Activated CD4-positive, alpha-beta T cell treated with anti-CD3 and anti-CD28 coated beads, Interleukin-2, amount 50 U/mL, for 48 hours (primary cell): ENCODE measurements around the gene CC2D2A.
"Not testable (repeated sequence)": the region's sequence is repeated elsewhere in the genome, so short reads cannot be mapped to it uniquely, and the experiment has no call there.

Experiments used
- DNase-seq, 2 experiments: peaks; one replicate each; pipeline ENCODE4 v3.0.0-alpha.2; 2020

The CC2D2A gene

DNA sequence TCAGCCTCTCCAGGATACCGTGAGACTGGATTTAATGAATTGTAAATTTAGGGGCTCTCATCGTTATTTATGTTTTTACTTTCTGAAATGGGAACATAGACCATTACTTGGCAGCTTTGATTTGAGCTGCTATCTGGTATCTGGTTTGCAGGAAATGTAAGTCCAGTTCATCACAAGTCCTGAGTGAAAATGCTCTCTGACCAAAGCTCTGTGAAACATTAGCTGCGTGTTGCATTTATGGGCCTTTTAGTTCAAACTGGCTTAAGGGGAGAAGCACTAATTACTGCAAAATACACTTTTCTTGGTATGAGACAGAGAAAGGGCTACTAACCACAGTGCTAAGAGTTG is 420 bp downstream of the CC2D2A start:
- no peak for DNase-seq

- DNase-seq: no peak
Measured at GRCh38 chr4:15476396-15476795, 6.7 kb downstream of the CC2D2A start.

DNA sequence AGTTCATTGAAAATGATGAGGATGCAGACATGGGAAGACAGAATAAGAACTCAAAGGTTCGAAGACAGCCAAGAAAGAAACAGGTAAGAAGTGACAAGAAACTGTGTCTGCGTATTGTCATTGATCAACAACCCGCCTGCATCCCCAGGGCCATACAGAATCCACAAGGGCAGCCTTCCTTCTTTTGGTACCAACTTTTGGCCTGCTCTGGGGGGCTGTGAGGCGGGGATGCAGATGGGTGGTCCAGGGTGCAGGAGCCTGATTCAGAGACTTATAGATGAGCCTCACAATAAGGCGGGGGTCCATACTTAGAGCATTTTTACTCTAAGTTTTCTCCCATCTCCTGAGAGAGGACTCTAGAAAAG is 9.0 kb downstream of the CC2D2A start:
- no peak for DNase-seq

DNA sequence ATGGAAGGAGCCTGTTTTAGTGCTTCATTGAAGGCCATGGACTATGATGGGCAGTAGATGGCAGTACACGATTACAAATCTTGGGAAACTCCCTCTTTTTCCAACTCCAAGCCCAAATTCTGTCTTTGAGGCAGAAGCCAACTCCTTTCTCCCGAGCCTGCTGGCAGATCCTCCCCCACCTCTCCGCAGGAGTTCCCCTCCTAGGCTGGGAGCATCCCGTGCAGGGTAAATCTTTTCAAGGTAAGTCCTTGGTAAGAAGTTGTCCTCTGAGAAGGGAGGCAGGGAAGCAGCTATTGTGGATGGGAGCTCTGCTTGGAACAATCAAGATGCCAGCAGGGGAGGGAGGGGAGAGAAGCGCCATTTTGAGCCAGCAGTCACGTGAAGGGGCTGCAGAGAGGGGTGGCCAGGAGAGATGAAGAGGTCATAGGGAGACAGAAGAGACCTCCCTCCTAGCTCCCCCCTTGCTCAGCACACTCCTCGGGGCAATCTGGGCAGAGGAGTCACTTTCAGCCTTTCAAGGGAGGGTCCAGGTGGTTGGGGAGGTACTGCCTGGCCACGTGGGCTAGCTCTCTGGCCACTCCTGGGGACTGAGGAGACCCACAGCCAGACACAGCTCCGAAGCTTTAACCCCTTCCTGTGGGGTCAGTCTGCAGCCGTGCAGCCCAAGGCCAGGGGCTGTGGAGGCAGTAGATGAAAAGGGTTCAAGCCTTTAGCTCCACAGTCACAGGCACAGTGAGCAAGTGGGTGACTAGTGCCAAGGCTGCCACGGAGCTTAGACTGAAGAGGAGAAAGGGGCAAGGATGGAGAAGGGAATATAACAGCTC is 9.6 kb downstream of the CC2D2A start:
- DNase-seq: no peak

GRCh38 chr4:15479913-15480185 is 10.2 kb downstream of the CC2D2A start:
- DNase-seq: no peak

- DNase-seq: no peak
Measured at GRCh38 chr4:15481961-15482745, 12.5 kb downstream of the CC2D2A start.

- no peak for DNase-seq
Measured at GRCh38 chr4:15482842-15483241, 13.2 kb downstream of the CC2D2A start.

- DNase-seq: no peak
Measured at GRCh38 chr4:15488136-15488535, 18.5 kb downstream of the CC2D2A start.

- no peak for DNase-seq
Measured at GRCh38 chr4:15488658-15489470, 19.2 kb downstream of the CC2D2A start.

GRCh38 chr4:15489551-15489950 is 19.9 kb downstream of the CC2D2A start:
- no peak for DNase-seq

GRCh38 chr4:15493411-15493810 is 23.7 kb downstream of the CC2D2A start:
- no peak for DNase-seq

- DNase-seq: no peak
Measured at GRCh38 chr4:15495621-15496020, 25.9 kb downstream of the CC2D2A start.

DNA sequence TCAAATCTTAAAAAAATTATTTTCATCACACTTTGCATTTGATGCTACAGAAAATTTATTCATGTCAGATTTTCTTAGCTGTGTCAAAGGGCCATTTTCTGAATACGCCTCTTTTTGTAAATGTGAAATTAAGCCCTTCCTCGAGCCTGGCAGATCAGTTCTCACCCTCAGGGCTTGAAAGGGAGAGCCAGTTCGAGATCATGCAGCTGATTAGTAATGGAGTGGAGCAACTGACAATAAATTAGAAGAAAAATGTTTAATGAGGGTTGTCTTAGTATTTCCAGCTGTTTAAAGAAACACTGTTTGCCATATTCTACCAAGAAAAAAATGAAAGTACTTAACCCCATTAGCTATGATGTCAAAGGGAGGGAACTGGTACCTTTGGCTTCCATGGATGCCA is 28.7 kb downstream of the CC2D2A start:
- DNase-seq: no peak

DNA sequence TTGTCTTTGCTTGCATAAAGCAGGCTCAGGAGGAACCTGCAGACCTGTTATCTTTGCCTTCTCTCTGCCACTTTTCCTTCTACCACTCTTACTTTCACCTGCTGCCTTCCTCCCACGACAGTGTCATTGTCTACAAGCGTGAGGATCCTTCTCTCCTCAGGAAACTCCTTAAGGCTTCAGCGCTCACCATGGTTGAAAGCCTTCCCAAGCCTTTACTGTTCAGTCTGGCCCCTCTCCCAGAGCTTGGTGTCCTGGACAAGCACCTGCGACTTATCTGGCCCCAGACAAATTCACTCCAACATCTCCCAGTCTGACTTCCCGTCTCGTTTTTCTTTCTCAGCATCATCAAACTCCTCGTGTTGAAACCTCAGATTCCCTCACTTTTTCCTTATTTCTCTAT is 31.0 kb downstream of the CC2D2A start:
- no peak for DNase-seq

DNA sequence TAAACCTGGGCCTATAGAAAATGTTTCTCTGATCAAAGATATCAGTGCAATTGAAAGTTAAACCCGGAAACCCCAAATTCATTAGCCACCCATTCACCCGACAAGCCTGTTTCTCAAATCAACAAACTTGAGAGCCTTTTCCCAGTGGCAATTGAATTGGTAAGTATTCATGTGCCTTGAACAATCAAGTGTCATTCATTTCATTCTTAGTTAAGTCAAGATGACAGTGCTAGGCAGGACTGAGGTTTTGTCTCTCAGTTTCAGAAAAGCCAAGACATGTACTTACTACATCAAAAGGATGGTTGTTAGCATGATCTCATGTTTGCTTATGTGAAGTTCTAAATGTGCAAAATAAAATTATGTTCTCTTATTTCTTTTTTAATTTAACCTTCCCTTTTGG is 32.3 kb downstream of the CC2D2A start:
- DNase-seq: no peak

DNA sequence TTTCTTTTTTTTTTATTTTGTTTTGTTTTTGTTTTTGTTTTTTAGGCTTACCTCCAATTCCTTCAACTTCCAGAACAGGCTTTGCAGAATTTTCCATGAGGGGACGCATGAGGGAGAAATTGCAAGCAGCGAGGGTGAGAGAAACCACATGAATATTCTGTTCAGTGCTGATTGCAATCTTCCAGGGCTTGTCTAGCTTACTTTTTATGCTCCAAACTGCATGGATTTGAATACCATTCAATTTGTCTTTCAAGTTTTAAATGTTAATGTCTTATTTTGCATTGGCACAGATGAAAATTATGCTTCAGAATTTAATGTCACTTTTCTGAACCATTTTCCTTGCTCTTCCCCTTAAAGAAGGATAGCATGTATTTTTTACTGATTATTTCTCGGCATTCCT is 32.7 kb downstream of the CC2D2A start:
- DNase-seq: no peak

- no peak for DNase-seq
Measured at GRCh38 chr4:15504041-15504440, 34.4 kb downstream of the CC2D2A start.

DNA sequence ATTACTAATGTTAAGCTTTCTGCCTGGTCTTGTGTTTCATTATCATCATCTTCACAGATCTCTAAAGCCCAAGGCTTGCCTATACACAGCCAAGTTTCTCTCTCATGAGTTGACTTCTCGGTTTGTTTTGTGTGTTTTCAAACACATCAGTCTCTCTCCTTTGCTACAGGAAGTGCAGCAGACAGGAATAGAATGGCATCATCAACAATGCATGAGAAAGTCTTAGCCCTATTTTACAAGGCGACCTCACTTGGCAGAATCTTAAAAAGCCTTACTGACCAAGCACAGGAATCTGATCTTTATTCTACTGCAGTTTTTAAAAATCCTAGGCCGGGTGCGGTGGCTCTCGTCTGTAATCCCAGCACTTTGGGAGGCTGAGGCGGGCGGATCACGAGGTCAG is 36.8 kb downstream of the CC2D2A start:
- DNase-seq: no peak

GRCh38 chr4:15507679-15508078 is 38.0 kb downstream of the CC2D2A start:
- DNase-seq: no peak

GRCh38 chr4:15510961-15511360 is 41.3 kb downstream of the CC2D2A start:
- no peak for DNase-seq

DNA sequence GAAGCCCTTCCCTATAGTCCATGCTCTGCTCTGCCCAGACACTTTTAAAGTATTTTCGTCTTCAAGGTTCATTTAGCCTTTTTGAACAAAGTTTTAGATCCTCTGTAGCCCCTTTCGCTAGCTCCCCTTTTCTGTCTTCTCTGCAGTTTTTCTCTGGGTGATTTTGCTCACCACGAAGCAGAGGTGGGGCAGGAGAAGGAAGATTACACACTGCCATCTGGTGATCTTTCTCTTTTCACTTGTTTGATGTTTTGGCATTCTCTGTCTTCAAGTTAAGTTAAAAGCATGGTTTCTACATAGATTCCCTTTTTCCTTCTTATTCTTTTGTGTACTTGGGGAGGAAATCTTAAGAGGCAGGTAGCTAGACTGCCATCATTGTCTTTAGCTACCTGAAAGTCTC is 43.9 kb downstream of the CC2D2A start:
- no peak for DNase-seq

DNA sequence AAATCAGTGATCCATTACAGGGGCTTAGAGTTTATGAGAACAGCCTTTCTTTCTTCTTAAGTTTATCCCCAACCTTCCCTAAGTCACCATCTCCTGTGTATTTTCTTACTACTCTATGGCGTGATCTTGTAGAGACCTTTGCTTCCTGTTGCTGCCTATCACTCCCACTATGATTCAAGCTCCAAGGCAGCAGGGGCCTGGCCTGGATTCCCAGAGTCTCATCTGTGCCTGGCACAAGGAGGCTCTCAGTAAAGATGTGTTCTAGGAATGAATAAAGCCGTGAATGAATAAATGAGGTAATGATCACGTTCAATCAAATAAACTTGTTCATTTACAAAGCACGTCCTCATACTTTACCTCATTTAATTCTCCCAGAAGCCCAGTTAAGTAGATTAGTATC is 45.4 kb downstream of the CC2D2A start:
- no peak for DNase-seq

DNA sequence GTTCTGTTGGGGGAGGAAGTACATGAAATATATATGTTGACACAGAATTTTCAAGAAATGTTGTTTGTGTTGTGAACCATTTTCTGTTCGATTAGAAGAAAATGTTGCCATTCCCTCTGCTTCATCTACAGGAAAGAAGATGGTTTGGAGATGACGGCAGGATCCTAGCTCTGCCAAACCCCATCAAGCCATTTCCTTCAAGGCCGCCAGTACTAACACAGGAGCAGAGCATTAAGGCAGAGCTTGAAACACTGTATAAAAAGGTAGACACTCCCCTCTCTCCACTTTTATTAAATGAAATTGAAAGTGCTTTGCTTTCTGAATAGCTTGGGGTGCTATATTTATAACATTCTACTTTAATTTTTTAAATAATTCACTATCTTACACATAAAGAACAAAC is 46.8 kb downstream of the CC2D2A start:
- DNase-seq: no peak

DNA sequence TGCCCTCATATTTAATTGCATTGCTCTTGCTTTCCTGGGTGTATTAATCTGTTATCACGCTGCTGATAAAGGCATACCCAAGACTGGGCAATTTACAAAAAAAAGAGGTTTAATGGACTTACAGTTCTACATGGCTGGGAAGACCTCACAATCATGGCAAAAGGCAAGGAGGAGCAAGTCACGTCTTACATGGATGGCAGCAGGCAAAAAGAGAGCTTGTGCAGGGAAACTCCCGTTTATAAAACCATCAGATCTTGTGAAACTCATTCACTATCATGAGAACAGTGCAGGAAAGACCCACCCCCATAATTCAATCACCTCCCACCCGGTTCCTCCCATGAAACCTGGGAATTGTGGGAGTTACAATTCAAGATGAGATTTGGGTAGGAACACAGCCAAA is 48.0 kb downstream of the CC2D2A start:
- not testable (repeated sequence) for DNase-seq
